KMS-11 (cell line): ENCODE measurements around the gene ITGA2.

Experiments used
- H2AFZ ChIP-seq: fragments of 200-600 bp; sonication (generic); 2 replicates; pipeline ENCODE4 v1.6.1; 2016; ENCODE audit warnings: antibody characterized with exemption, mixed run types, low read depth
- H3K27ac ChIP-seq: fragments of 200-600 bp; sonication (generic); 2 replicates; pipeline ENCODE4 v1.6.1; 2016; ENCODE audit warnings: mild to moderate bottlenecking, mixed run types
- H3K27me3 ChIP-seq: fragments of 200-600 bp; sonication (generic); 2 replicates; pipeline ENCODE4 v1.6.1; 2017; ENCODE audit warnings: mild to moderate bottlenecking, low read depth, mixed run types, moderate library complexity; ENCODE audit not compliant: insufficient read depth
- H3K36me3 ChIP-seq: fragments of 200-600 bp; sonication (generic); 2 replicates; pipeline ENCODE4 v1.6.1; 2017; ENCODE audit warnings: mild to moderate bottlenecking, mixed run types; ENCODE audit not compliant: insufficient read depth
- H3K4me1 ChIP-seq: fragments of 200-600 bp; sonication (generic); 2 replicates; pipeline ENCODE4 v1.6.1; 2016; ENCODE audit warnings: mild to moderate bottlenecking, low read depth, mixed run types; ENCODE audit not compliant: poor library complexity, severe bottlenecking
- H3K4me2 ChIP-seq: fragments of 200-600 bp; sonication (generic); 2 replicates; pipeline ENCODE4 v1.7.0; 2016; ENCODE audit warnings: mild to moderate bottlenecking, mixed run types
- H3K4me3 ChIP-seq: fragments of 200-600 bp; sonication (generic); IDR thresholded peaks from 2 replicates; pipeline ENCODE4 v1.6.1; 2017; ENCODE audit warnings: low read depth, low read length, mixed read lengths; ENCODE audit not compliant: insufficient read depth
- H3K79me2 ChIP-seq: fragments of 200-600 bp; sonication (generic); 2 replicates; pipeline ENCODE4 v1.6.1; 2016; ENCODE audit warnings: low read depth, mixed run types; ENCODE audit not compliant: insufficient read depth
- H3K9ac ChIP-seq: fragments of 200-600 bp; sonication (generic); 2 replicates; pipeline ENCODE4 v1.6.1; 2016; ENCODE audit warnings: mild to moderate bottlenecking, mixed run types
- H4K20me1 ChIP-seq: fragments of 200-600 bp; sonication (generic); 2 replicates; pipeline ENCODE4 v1.6.1; 2016; ENCODE audit warnings: mild to moderate bottlenecking, mixed run types; ENCODE audit not compliant: insufficient read depth
- TF ChIP-seq, protein P1 (sequence below): fragments of 200-600 bp; sonication (generic); conservative IDR thresholded peaks from 2 replicates; pipeline ENCODE4 v1.6.1; 2017; ENCODE audit warnings: low read depth, mild to moderate bottlenecking, antibody characterized with exemption, low read length, moderate library complexity, mixed read lengths

ITGA2 gene

DNA sequence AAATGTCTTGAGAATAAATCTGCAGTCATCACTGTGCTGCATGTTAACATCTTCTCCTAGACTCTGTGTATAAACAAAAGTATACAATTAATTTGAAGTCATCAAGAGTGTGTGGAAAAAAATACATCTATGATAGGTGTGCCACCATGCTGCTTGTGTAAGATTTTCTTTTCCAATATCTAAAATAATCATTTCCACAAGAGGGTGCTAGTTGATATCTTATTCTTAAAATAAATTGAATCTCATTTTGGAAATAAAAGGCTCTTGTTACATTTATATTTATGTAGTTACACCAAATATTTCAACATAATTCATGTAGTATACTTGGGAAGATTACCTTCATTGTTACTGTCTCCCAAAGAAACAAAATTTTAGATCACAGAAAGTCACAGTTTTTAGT lies 134.6 kb downstream of the ITGA2 start:
- H3K4me2 ChIP-seq = no peak overlapping the region
- TF ChIP-seq, protein P1, sequence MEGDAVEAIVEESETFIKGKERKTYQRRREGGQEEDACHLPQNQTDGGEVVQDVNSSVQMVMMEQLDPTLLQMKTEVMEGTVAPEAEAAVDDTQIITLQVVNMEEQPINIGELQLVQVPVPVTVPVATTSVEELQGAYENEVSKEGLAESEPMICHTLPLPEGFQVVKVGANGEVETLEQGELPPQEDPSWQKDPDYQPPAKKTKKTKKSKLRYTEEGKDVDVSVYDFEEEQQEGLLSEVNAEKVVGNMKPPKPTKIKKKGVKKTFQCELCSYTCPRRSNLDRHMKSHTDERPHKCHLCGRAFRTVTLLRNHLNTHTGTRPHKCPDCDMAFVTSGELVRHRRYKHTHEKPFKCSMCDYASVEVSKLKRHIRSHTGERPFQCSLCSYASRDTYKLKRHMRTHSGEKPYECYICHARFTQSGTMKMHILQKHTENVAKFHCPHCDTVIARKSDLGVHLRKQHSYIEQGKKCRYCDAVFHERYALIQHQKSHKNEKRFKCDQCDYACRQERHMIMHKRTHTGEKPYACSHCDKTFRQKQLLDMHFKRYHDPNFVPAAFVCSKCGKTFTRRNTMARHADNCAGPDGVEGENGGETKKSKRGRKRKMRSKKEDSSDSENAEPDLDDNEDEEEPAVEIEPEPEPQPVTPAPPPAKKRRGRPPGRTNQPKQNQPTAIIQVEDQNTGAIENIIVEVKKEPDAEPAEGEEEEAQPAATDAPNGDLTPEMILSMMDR = peak; percentile 37; the same call in 1 of the 2 replicates

DNA sequence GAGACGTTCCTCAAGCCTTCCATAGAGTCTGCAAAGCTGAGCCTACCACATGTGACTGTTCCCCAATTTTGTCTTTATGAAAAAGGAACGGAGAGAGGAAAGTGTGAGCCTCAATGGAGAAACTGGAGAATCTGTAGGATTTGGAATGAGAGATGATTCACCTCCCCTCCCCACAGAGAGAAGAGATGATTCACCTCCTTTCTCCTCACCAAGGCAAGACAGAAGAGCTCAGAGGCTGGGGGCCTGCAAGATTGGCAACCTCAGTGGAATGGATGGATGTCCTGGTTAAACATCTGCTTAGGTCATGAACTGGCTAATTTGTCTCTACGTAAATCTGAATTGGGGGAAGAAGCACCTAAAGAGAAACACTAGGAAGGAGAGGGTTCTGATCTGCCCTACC lies 137.4 kb downstream of the ITGA2 start:
- H4K20me1 ChIP-seq = no peaks in the 10 kb centered on the region
- H3K36me3 ChIP-seq = no peaks in the 10 kb centered on the region
- H3K9ac ChIP-seq = no peak overlapping the region
- H3K4me1 ChIP-seq = no peaks in the 10 kb centered on the region
- H3K79me2 ChIP-seq = no peaks in the 10 kb centered on the region
- no peak overlapping the region for H3K4me3 ChIP-seq
- H3K27me3 ChIP-seq = no peaks in the 10 kb centered on the region
- no peak overlapping the region for H2AFZ ChIP-seq
- no peak overlapping the region for H3K27ac ChIP-seq
- TF ChIP-seq, protein P1 = no peak
- no peak overlapping the region for H3K4me2 ChIP-seq

More for the DNA sequence above, 134.6 kb downstream of the ITGA2 start:
- no peaks in the 10 kb centered on the region for H3K4me1 ChIP-seq
- no peak overlapping the region for H3K9ac ChIP-seq
- H3K27me3 ChIP-seq = no peaks in the 10 kb centered on the region
- H3K36me3 ChIP-seq = no peaks in the 10 kb centered on the region
- no peak overlapping the region for H3K4me3 ChIP-seq
- H2AFZ ChIP-seq = no peak overlapping the region
- no peak overlapping the region for H3K27ac ChIP-seq
- no peaks in the 10 kb centered on the region for H3K79me2 ChIP-seq
- no peaks in the 10 kb centered on the region for H4K20me1 ChIP-seq

DNA sequence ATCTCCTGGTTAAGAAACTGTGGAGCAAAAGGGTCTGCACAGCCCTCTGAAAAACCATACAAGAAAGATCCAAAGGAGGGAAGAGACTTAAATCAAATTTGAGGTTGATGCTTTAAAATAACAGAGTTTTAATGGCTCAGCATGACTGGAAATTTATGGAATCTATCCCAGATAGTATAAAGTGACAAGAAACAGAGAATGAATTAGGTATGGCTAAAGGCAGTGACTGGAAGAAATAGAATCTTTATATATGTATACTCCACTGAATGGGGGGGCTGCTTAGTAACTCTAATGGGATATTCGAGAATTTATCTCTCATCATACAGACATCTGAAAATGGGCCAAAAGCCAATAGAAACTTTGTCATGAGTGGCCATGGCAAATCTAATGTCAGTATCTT lies 138.0 kb downstream of the ITGA2 start:
- Histone ChIP-seq H3K79me2 (no peaks in the 10 kb centered on the region), H3K9ac (no peak overlapping the region), H2AFZ (no peak overlapping the region), H3K27ac (no peak overlapping the region), H4K20me1 (no peaks in the 10 kb centered on the region), H3K4me3 (no peak overlapping the region), H3K4me2 (no peak overlapping the region), H3K4me1 (no peaks in the 10 kb centered on the region), H3K27me3 (no peaks in the 10 kb centered on the region), H3K36me3 (no peaks in the 10 kb centered on the region)
- TF ChIP-seq, protein P1 = no peak

DNA sequence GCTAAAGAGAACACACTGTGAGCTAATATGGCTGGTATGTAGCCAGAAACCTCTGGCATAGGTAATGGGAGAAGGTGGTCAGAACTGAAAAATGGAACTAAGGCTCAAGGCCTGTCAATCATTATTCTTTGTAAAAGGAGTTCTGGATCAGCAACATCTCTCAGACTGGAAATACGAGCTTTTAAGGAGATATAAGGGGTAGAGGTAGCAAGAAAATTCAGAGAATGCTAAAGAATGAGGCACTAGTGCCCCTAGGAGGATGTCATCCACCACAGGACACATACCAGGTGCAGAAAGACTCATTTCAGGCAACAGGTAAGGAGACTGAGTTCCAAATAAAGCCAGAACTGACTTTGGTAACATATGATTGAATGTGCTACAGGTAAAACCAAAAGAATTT lies 139.3 kb downstream of the ITGA2 start:
- Histone ChIP-seq H4K20me1 (no peaks in the 10 kb centered on the region), H3K27me3 (no peaks in the 10 kb centered on the region), H3K36me3 (no peaks in the 10 kb centered on the region), H3K27ac (no peak overlapping the region), H2AFZ (no peak overlapping the region), H3K4me3 (no peak overlapping the region), H3K79me2 (no peaks in the 10 kb centered on the region), H3K4me1 (no peaks in the 10 kb centered on the region), H3K9ac (no peak overlapping the region), H3K4me2 (no peak overlapping the region)
- TF ChIP-seq, protein P1 = no peak
